Measurements from ENCODE around the gene PROK1.

- TF ChIP-seq TAF1 (IDR thresholded peaks at IDR 0.05; ENCODE audit: borderline replicate concordance, low read depth, low read length): no peak
- TF ChIP-seq POLR2A (IDR thresholded peaks at IDR 0.05; ENCODE audit: low read depth, low read length): no peak
- no peak for TF ChIP-seq POLR2AphosphoS5 (IDR thresholded peaks at IDR 0.05; ENCODE audit: low read depth, low read length)
Observed at GRCh38 chr1:110453829-110454228, 2.9 kb downstream of the PROK1 start.
